ENCODE data around the gene RSL1D1.

DNA sequence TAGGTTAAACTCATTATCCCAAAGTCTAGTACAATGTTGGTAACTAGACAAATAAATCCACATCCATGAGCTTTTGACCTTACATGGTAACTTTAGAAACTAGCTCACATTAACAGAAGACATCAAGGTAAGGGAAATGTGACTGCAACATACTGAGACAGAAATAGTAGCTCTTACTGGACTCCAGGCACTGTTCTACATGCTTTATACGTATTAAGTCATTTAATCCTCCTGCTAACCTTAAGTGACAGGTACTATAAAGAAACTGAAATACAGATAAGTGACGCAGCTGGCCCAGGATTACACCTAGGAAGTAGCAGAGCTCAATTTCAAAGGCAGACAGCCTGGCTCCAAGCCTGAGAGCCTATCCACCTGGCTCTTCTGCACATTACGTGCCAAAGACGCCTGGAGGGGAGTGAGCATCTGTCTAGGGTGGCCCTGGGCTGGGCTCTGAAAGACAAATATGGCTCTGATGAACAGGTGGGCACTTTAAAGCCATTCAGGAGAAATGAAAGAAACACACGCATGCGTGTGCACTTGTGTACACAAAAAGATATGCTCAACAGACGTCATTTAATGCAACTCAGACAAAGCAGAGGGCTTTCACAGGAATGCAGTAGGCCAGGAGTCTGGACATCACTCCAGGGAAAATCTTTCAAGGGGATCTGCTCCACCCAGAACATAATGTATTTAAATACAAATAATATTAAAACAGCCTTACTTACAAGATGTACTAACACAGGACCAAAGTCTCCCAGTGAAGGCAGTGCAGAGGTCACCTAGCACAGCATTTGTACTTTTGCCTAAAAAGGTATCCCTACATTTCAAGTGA is 58.7 kb downstream of the RSL1D1 start:
- TF ChIP-seq, protein P1, sequence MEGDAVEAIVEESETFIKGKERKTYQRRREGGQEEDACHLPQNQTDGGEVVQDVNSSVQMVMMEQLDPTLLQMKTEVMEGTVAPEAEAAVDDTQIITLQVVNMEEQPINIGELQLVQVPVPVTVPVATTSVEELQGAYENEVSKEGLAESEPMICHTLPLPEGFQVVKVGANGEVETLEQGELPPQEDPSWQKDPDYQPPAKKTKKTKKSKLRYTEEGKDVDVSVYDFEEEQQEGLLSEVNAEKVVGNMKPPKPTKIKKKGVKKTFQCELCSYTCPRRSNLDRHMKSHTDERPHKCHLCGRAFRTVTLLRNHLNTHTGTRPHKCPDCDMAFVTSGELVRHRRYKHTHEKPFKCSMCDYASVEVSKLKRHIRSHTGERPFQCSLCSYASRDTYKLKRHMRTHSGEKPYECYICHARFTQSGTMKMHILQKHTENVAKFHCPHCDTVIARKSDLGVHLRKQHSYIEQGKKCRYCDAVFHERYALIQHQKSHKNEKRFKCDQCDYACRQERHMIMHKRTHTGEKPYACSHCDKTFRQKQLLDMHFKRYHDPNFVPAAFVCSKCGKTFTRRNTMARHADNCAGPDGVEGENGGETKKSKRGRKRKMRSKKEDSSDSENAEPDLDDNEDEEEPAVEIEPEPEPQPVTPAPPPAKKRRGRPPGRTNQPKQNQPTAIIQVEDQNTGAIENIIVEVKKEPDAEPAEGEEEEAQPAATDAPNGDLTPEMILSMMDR (IDR thresholded peaks at IDR 0.05), result no peak
- no peak for TF ChIP-seq POLR2A (IDR thresholded peaks at IDR 0.05)

All from lower leg skin (tissue), 3 donors.